OCI-LY3 (cell line): ENCODE measurements around the gene PTDSS2.

Experiments used
- H2AFZ ChIP-seq: fragments of 200-600, 300-600 bp; shearing (Covaris generic); 2 replicates; pipeline ENCODE4 v1.6.0; 2014; ENCODE audit warnings: antibody characterized with exemption, low read depth, low read length
- H3K27ac ChIP-seq: fragments of 200-600, 300-600 bp; sonication (generic); 2 replicates; pipeline ENCODE4 v1.5.1; 2014; ENCODE audit warnings: mild to moderate bottlenecking, low read length, moderate library complexity, mixed read lengths
- H3K27me3 ChIP-seq: fragments of 200-600, 300-600 bp; sonication (generic); 2 replicates; pipeline ENCODE4 v1.6.1; 2014; ENCODE audit warnings: low read depth, low read length, mixed read lengths
- H3K36me3 ChIP-seq: fragments of 200-600, 300-600 bp; sonication (generic); replicated peaks from 2 replicates; pipeline ENCODE3; 2014; ENCODE audit warnings: low read depth, low read length, mixed read lengths
- H3K4me1 ChIP-seq: fragments of 300-600, 200-600 bp; sonication (generic); 2 replicates; pipeline ENCODE4 v1.6.1; 2014; ENCODE audit warnings: low read length, mixed read lengths
- H3K4me2 ChIP-seq: fragments of 200-600, 300-600 bp; sonication (generic); 2 replicates; pipeline ENCODE4 v1.6.1; 2014; ENCODE audit warnings: low read length, mixed read lengths
- H3K4me3 ChIP-seq: fragments of 300-600, 200-600 bp; sonication (generic); 2 replicates; pipeline ENCODE4 v1.5.1; 2014; ENCODE audit warnings: antibody characterized with exemption, mild to moderate bottlenecking, low read length, moderate library complexity
- H3K79me2 ChIP-seq: fragments of 300-600, 200-600 bp; shearing (Covaris generic); 2 replicates; pipeline ENCODE4 v1.6.1; 2014; ENCODE audit warnings: mild to moderate bottlenecking, low read length, mixed read lengths
- H3K9ac ChIP-seq: fragments of 300-600, 200-600 bp; shearing (Covaris generic); 2 replicates; pipeline ENCODE4 v1.6.0; 2014; ENCODE audit warnings: mild to moderate bottlenecking, low read length, moderate library complexity
- H3K9me3 ChIP-seq: fragments of 200-600, 300-600 bp; shearing (Covaris generic); 2 replicates; pipeline ENCODE4 v1.6.1; 2014; ENCODE audit warnings: low read length, mixed read lengths; ENCODE audit not compliant: insufficient read depth
- H4K20me1 ChIP-seq: fragments of 200-600, 300-600 bp; sonication (generic); 2 replicates; pipeline ENCODE4 v1.6.1; 2016; ENCODE audit warnings: low read length, mixed read lengths; ENCODE audit not compliant: insufficient read depth
- CTCF ChIP-seq: fragments of 200-600, 300-600 bp; sonication (generic); IDR thresholded peaks from 2 replicates; pipeline ENCODE4 v1.5.1; 2014; ENCODE audit warnings: antibody characterized with exemption, low read length, low read depth
- EZH2phosphoT487 ChIP-seq: fragments of 200-600 bp; shearing (Covaris generic); IDR thresholded peaks from 2 replicates; pipeline ENCODE4 v1.6.1; 2018; ENCODE audit warnings: antibody characterized with exemption, mixed run types, low read depth

Gene PTDSS2

GRCh38 chr11:447923-448731 is 2.0 kb upstream of the PTDSS2 start:
- peak overlapping the region; percentile 83 for H3K27ac ChIP-seq
- H4K20me1 ChIP-seq: peaks cover 9% of the 10 kb centered on the region; the same call in 1 of the 2 replicates
- H3K4me1 ChIP-seq: peaks cover 23% of the 10 kb centered on the region
- peak overlapping the region; percentile 80 for H3K9ac ChIP-seq
- H3K36me3 ChIP-seq: peaks cover 2% of the 10 kb centered on the region
- H3K4me3 ChIP-seq: peak overlapping the region; percentile 86
- H3K9me3 ChIP-seq: no peaks in the 10 kb centered on the region
- H3K4me2 ChIP-seq: peak overlapping the region; percentile 70
- H2AFZ ChIP-seq: no peak overlapping the region; the same call in 1 of the 2 replicates
- TF ChIP-seq CTCF (peak; percentile 92), EZH2phosphoT487 (no peak)
- no peaks in the 10 kb centered on the region for H3K27me3 ChIP-seq
- peaks cover 37% of the 10 kb centered on the region for H3K79me2 ChIP-seq

GRCh38 chr11:450809-451451 is 851 bp downstream of the PTDSS2 start:
- peak overlapping the region; percentile 86 for H3K4me3 ChIP-seq

GRCh38 chr11:451738-452137 is 1.7 kb downstream of the PTDSS2 start:
- Histone ChIP-seq H3K4me2 (peak overlapping the region; percentile 79; the same call in 1 of the 2 replicates), H2AFZ (no peak overlapping the region), H3K27me3 (no peaks in the 10 kb centered on the region), H3K4me1 (peaks cover 20% of the 10 kb centered on the region), H3K9ac (no peak overlapping the region), H3K4me3 (peak overlapping the region; percentile 86; the same call in 1 of the 2 replicates), H4K20me1 (peaks cover 9% of the 10 kb centered on the region; the same call in 1 of the 2 replicates), H3K36me3 (peaks cover 12% of the 10 kb centered on the region), H3K27ac (no peak overlapping the region), H3K79me2 (peaks cover 63% of the 10 kb centered on the region), H3K9me3 (no peaks in the 10 kb centered on the region)
- no peak for TF ChIP-seq CTCF
- no peak for TF ChIP-seq EZH2phosphoT487

More at GRCh38 chr11:450809-451451, 851 bp downstream of the PTDSS2 start:
- no peaks in the 10 kb centered on the region for H3K9me3 ChIP-seq
- H3K9ac ChIP-seq: peak overlapping the region; percentile 79
- no peaks in the 10 kb centered on the region for H3K27me3 ChIP-seq
- H3K4me1 ChIP-seq: peaks cover 20% of the 10 kb centered on the region
- H4K20me1 ChIP-seq: peaks cover 9% of the 10 kb centered on the region; the same call in 1 of the 2 replicates
- TF ChIP-seq CTCF (peak; percentile 49), EZH2phosphoT487 (no peak)
- H3K4me2 ChIP-seq: peak overlapping the region; percentile 79
- no peak overlapping the region for H3K27ac ChIP-seq
- H2AFZ ChIP-seq: no peak overlapping the region
- H3K36me3 ChIP-seq: peaks cover 12% of the 10 kb centered on the region
- H3K79me2 ChIP-seq: peaks cover 58% of the 10 kb centered on the region

DNA sequence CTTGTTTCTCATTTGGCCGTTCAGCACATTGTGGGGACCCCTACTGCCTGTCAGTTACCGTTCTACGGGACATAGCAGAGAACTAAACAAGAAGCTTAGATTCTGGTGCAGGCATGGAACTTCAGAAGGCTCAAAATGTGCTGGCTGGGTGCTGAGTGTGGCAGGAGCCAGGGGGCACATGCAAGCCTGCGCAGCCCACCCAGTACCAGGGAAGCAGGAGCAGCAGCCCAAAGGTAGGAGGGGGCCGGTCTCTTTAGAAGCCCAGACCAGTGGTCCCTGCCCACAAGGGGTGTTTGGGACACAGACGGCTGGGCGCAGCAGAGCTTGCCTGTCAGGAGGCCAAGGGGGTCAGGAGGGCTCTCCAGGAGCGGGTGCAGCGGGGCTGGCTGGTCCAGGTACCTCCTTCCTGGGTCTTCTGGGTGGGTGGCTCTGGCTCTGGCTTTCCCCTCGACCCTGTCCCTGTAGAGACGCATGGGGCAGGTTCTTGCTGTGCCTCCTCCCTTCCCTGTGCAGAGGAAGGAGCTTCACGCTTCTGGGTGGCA is 2.2 kb downstream of the PTDSS2 start:
- H2AFZ ChIP-seq: no peak overlapping the region
- H3K27me3 ChIP-seq: no peaks in the 10 kb centered on the region
- TF ChIP-seq EZH2phosphoT487 (no peak), CTCF (no peak)
- H3K4me3 ChIP-seq: no peak overlapping the region
- no peak overlapping the region for H3K4me2 ChIP-seq
- no peak overlapping the region for H3K9ac ChIP-seq
- peaks cover 12% of the 10 kb centered on the region for H3K36me3 ChIP-seq
- peaks cover 69% of the 10 kb centered on the region for H3K79me2 ChIP-seq
- H3K4me1 ChIP-seq: peaks cover 20% of the 10 kb centered on the region
- no peak overlapping the region for H3K27ac ChIP-seq
- H4K20me1 ChIP-seq: peaks cover 9% of the 10 kb centered on the region; the same call in 1 of the 2 replicates
- H3K9me3 ChIP-seq: no peaks in the 10 kb centered on the region
